CD8-positive, alpha-beta memory T cell (primary cell): ENCODE data around the gene ATP5F1D. TPM values are rescaled to one million over a fixed set of nuclear protein-coding genes. Genes with fewer than 3 reads are reported as not detected.

Source experiments
- CTCF ChIA-PET: fragments of 350-600 bp; sonication (Branson Sonifier 250); formaldehyde crosslinking; loops from one replicate; lab custom pipeline; 2021; ENCODE audit warnings: antibody characterized with exemption; lab: Charles Lee
- POLR2A ChIA-PET: fragments of 350-600 bp; sonication (Branson Sonifier 250); formaldehyde crosslinking; loops from one replicate; lab custom pipeline; 2021; ENCODE audit warnings: antibody characterized with exemption; lab: Charles Lee
- DNase-seq, 5 donors: peaks; one replicate each; pipeline versions ENCODE4 v3.0.0 to v3.0.0-alpha.2; 2020 to 2022; ENCODE audit warnings: mixed read lengths in 1 of 5
- H3K27ac ChIP-seq: one replicate; pipeline ENCODE4 v1.7.0; 2013; ENCODE audit warnings: low read depth, mild to moderate bottlenecking, low read length, moderate library complexity
- H3K27me3 ChIP-seq: 2 replicates; pipeline ENCODE4 v1.7.0; 2013; ENCODE audit warnings: low read length, mild to moderate bottlenecking; ENCODE audit not compliant: insufficient read depth, poor library complexity, severe bottlenecking
- H3K36me3 ChIP-seq: 2 replicates; pipeline ENCODE4 v1.7.0; 2013; ENCODE audit warnings: mild to moderate bottlenecking, low read length, moderate library complexity; ENCODE audit not compliant: insufficient read depth
- H3K4me1 ChIP-seq: 2 replicates; pipeline ENCODE4 v1.7.0; 2013; ENCODE audit warnings: mild to moderate bottlenecking, low read length, moderate library complexity; ENCODE audit not compliant: insufficient read depth
- H3K4me3 ChIP-seq: 2 replicates; pipeline ENCODE4 v1.7.0; 2013; ENCODE audit warnings: mild to moderate bottlenecking, low read length
- H3K9me3 ChIP-seq: 2 replicates; pipeline ENCODE4 v1.7.0; 2013; ENCODE audit warnings: mild to moderate bottlenecking, low read length
- H3K27ac Mint-ChIP-seq, 8 donors: one replicate each; pipeline ENCODE4 v1.8.0; 2020 to 2021; ENCODE audit warnings: mixed read lengths in 8 of 8, mild to moderate bottlenecking in 6 of 8, inconsistent platforms in 3 of 8, moderate library complexity in 3 of 8
- H3K27me3 Mint-ChIP-seq, 2 donors: one replicate each; pipeline ENCODE4 v1.8.0; 2020 to 2021; ENCODE audit warnings: mixed read lengths in 2 of 2, mild to moderate bottlenecking in 1 of 2, moderate library complexity in 1 of 2
- H3K36me3 Mint-ChIP-seq, 3 donors: one replicate each; pipeline ENCODE4 v1.8.0; 2020 to 2021; ENCODE audit warnings: mixed read lengths in 3 of 3, inconsistent platforms in 1 of 3, mild to moderate bottlenecking in 1 of 3
- H3K4me1 Mint-ChIP-seq, 3 donors: one replicate each; pipeline ENCODE4 v1.8.0; 2020 to 2021; ENCODE audit warnings: mixed read lengths in 3 of 3, inconsistent platforms in 1 of 3, mild to moderate bottlenecking in 1 of 3
- H3K4me3 Mint-ChIP-seq, 7 donors: one replicate each; pipeline ENCODE4 v1.8.0; 2020 to 2021; ENCODE audit warnings: mixed read lengths in 7 of 7, mild to moderate bottlenecking in 6 of 7, moderate library complexity in 4 of 7, inconsistent platforms in 2 of 7
- H3K9me3 Mint-ChIP-seq, 5 donors: one replicate each; pipeline ENCODE4 v1.8.0; 2020 to 2022; ENCODE audit warnings: mixed read lengths in 5 of 5, mild to moderate bottlenecking in 3 of 5, moderate library complexity in 2 of 5, inconsistent platforms in 1 of 5
- polyA plus RNA-seq: library from polyadenylated mRNA; unstranded; fragments of 300-500 nt; fragmentation: Illumina TruSeq; gene quantifications from one replicate; pipeline ENCODE4 v1.2.3, GENCODE V29; 2021
- total RNA-seq, 2 experiments: library from RNA; stranded (reverse); gene quantifications; one replicate each; pipeline ENCODE4 v1.2.3, GENCODE V29; 2021

Gene ATP5F1D
- total and polyA plus RNA-seq, 3 experiments from 2014 or later: 179 to 271 (median 180) TPM

DNA sequence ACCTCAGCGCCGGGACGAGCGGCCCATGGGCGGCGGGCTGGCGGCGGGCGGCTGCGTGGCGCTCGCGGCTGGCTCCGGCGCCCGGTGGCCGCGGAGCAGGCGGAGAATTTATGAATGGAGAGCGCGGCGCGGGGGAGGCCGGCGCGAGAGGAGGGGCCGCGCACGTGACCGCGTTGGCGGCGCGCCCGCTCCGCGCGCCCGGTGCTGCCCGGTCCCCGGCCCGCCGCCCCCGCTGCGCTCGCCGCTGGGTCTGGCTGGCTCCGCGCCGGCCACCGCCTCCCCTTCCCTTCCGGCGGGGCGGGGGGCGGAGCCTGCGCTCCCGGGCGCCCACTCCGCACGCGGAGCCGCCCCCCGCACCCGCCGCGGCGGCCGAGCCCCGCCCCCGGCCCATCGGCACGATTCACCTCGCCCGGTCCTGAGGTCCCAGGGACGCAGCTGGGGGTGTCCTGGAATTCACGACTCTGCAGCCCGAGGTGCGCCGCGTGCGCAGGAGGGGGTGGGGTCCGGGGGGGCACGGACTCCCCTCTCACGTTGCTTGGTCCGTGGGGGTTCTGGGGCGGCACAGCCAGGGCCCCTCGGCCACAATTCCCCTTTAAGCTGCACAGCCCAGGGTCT is 3.7 kb upstream of the ATP5F1D start, which contains the start of gene CBARP:
Gene CBARP (minus strand): TSS at position 252 of the 615 bp plus-strand sequence. CDS start 1,905 bp downstream, outside the sequence.
- peaks cover 29% of the 10 kb centered on the region for H3K4me1 ChIP-seq
- Mint-ChIP-seq H3K36me3 (peaks cover 0 to 3% (median 0%) of the 10 kb centered on the region in 3 donors), H3K27me3 (peaks cover 6 to 8% of the 10 kb centered on the region in 2 donors), H3K4me1 (peaks cover 16 to 38% (median 19%) of the 10 kb centered on the region in 3 donors), H3K27ac (peak within 1 kb of the TSS; percentile 37 to 91 (median 87)), H3K9me3 (no peaks in the 10 kb centered on the region), H3K4me3 (peak within 1 kb of the TSS; percentile 54 to 92 (median 83))
- no peak within 1 kb of the TSS for H3K27ac ChIP-seq
- no peaks in the 10 kb centered on the region for H3K27me3 ChIP-seq
- ChIA-PET CTCF (interaction anchor here (1.6 kb wide), 1 partner anchor 31 kb away, joined by 3 read pairs; the partner anchor contains the start of gene CIRBP), POLR2A (interaction anchor here (0.6 to 1.8 kb wide), 4 partner anchors 22 to 332 kb away, joined by 3 to 8 read pairs (median 4); partner anchors contain the start of gene CIRBP)
- H3K9me3 ChIP-seq: no peaks in the 10 kb centered on the region
- no peaks in the 10 kb centered on the region for H3K36me3 ChIP-seq
- no peak within 1 kb of the TSS for H3K4me3 ChIP-seq
- peak in 3 of 5 donors; percentile 35 to 53 (median 46) for DNase-seq

DNA sequence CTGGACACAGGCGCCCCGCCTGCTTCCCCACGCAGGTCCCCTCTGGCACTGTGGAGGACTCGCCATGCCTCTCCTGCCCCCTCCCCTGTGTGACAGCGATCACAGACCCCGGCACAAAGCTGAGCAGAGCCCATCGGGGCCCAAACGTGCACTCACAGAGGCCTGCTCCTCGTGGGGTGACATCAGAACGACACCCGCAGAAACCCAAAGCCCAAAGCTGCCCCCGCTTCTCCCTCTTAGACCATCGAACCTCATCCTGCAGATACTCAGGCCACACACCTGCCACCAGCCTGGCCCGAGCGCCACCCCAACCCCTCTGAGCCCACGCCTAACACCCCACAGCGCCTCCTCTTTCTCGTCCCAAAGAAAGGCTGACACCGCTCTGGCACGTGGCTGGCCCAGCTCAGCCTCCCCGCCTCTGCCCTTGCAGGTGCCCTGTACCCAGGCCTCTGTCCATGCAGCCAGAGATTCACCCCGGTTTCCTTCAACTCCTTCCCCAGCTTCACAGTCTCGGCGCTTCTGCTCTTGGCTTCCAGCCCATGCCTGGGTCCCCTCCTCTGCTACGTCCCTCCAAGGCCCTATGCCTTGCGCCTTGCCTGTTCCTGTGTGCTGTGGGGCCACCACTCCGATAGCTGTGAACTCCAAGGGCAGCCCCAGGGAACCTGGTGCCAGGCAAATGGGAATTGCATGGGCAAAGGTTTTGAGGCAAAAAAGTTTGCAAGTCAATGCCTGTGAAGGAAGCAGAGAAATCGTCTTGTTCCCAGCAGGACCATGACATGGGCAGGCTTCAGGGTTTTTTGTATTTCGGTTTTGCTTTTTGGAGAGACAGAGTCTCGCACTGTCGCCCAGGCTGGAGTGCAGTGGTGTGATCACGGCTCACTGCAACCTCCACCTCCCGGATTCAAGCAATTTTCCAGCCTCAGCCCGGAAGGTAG is 2.9 kb upstream of the ATP5F1D start:
- H3K4me3 Mint-ChIP-seq: peak overlapping the region; percentile 54 to 92 (median 83)
- Histone ChIP-seq H3K36me3 (no peaks in the 10 kb centered on the region), H3K4me1 (peaks cover 34% of the 10 kb centered on the region), H3K9me3 (no peaks in the 10 kb centered on the region), H3K27ac (no peak overlapping the region), H3K4me3 (no peak overlapping the region), H3K27me3 (no peaks in the 10 kb centered on the region)
- ChIA-PET CTCF (interaction anchor here (1.0 to 1.6 kb wide), 4 partner anchors 15 to 183 kb away, joined by 3 to 4 read pairs (median 3); partner anchors contain the start of gene CIRBP), POLR2A (interaction anchor here (0.6 to 1.8 kb wide), 5 partner anchors 31 to 579 kb away, joined by 3 to 8 read pairs (median 3); partner anchors contain the start of gene CIRBP)
- no peaks in the 10 kb centered on the region for H3K9me3 Mint-ChIP-seq
- H3K27ac Mint-ChIP-seq: peak overlapping the region; percentile 37 to 91 (median 87)
- peaks cover 0 to 4% (median 0%) of the 10 kb centered on the region in 3 donors for H3K36me3 Mint-ChIP-seq
- H3K4me1 Mint-ChIP-seq: peaks cover 16 to 45% (median 19%) of the 10 kb centered on the region in 3 donors
- peaks cover 6 to 8% of the 10 kb centered on the region in 2 donors for H3K27me3 Mint-ChIP-seq
- DNase-seq: peak in 1 of 5 donors; percentile 55

DNA sequence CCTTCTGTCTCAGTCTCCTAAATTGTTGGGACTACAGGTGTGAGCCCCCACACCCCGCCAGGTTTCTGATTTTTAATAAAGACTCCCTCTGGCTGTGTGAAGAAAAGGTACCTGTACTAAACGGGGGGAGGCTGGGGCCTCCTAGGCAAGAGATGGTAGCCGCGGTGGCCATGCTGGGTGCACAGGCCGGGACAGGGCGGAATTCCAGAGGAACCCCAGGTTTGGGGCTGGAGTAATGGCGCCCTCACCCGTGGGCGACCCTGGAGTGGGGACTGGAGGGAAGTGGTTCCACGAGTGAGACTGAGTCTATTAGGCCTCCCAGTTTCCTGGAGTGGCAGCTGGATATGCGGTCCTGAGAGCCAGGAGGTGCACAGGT is 2.1 kb upstream of the ATP5F1D start:
- Mint-ChIP-seq H3K36me3 (peaks cover 0 to 5% (median 0%) of the 10 kb centered on the region in 3 donors), H3K4me3 (peak overlapping the region; percentile 54 to 92 (median 83)), H3K4me1 (peaks cover 17 to 46% (median 19%) of the 10 kb centered on the region in 3 donors), H3K27ac (peak overlapping the region in 7 of 8 donors; percentile 37 to 95 (median 89)), H3K27me3 (peaks cover 6 to 8% of the 10 kb centered on the region in 2 donors), H3K9me3 (no peaks in the 10 kb centered on the region)
- DNase-seq: no peak
- H3K4me3 ChIP-seq: no peak overlapping the region
- ChIA-PET CTCF (interaction anchor here (1.0 to 1.6 kb wide), 4 partner anchors 16 to 184 kb away, joined by 3 to 4 read pairs (median 3); partner anchors contain the start of gene CIRBP), POLR2A (interaction anchor here (1.8 kb wide), 1 partner anchor 30 kb away, joined by 8 read pairs; the partner anchor contains the start of gene CIRBP)
- H3K9me3 ChIP-seq: no peaks in the 10 kb centered on the region
- no peaks in the 10 kb centered on the region for H3K36me3 ChIP-seq
- peaks cover 42% of the 10 kb centered on the region for H3K4me1 ChIP-seq
- no peaks in the 10 kb centered on the region for H3K27me3 ChIP-seq
- peak overlapping the region; percentile 48 for H3K27ac ChIP-seq

DNA sequence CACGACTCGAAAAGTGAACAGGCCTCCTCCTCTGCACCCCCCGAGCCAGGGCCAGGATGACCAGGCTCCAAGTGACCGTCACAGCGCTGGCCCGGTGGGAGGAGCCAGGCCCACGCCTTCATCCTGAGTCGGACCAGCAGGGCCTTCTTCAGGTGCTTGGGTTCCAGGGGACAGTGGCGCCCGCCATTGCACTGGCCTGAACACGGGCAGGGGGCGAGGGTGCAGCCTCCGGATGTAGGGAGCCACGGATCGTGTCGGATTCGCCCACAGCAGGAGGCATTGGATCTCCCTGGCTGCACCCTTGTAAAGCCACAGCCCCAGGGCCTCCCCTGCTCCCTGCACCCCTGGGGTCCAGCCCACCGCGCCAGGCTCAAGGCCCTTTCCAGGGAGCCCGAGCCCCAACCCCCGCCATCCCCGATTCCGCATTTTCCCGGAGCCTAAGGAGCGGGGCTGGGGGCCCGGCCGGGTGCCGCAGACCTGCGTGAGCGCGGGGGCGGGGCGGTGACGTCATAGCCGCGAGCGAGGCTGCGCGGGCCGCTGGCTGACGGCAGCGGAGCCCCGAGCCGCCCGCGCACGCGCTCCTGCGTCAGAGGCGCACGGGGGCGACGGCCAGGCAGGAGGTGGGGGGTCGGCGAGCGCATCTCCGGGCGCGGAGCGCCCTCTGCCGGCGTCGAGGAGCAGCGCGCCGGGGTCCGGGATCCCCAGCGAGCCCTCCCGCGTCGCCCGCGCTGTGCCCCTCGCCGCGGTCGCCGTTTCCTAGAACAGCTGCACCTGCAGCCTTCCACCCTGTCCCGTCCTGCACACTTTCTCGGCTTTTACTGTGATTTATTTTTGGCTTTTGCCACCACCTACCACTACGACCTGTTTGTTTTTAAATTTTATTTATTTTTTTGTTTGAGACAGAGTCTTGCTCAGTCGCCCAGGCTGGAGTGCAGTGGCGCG is 1.5 kb upstream of the ATP5F1D start:
- Histone ChIP-seq H3K4me3 (no peak overlapping the region), H3K4me1 (peaks cover 49% of the 10 kb centered on the region), H3K27me3 (no peaks in the 10 kb centered on the region), H3K9me3 (no peaks in the 10 kb centered on the region), H3K27ac (peak overlapping the region; percentile 48), H3K36me3 (no peaks in the 10 kb centered on the region)
- Mint-ChIP-seq H3K27ac (peak overlapping the region in 7 of 8 donors; percentile 37 to 95 (median 89)), H3K36me3 (peaks cover 0 to 7% (median 0%) of the 10 kb centered on the region in 3 donors), H3K9me3 (no peaks in the 10 kb centered on the region), H3K4me3 (peak overlapping the region; percentile 54 to 93 (median 84)), H3K4me1 (peaks cover 20 to 51% (median 22%) of the 10 kb centered on the region in 3 donors), H3K27me3 (peaks cover 6 to 8% of the 10 kb centered on the region in 2 donors)
- DNase-seq: peak; percentile 91 to 96 (median 94)
- CTCF ChIA-PET: interaction anchor here (0.6 to 7.5 kb wide), 7 partner anchors 15 to 318 kb away, joined by 3 to 484 read pairs (median 3); partner anchors contain the start of gene CIRBP
- POLR2A ChIA-PET: interaction anchor here (0.6 to 2.4 kb wide), 3 partner anchors 29 to 48 kb away, joined by 3 to 22 read pairs (median 6); partner anchors contain the start of gene CIRBP

DNA sequence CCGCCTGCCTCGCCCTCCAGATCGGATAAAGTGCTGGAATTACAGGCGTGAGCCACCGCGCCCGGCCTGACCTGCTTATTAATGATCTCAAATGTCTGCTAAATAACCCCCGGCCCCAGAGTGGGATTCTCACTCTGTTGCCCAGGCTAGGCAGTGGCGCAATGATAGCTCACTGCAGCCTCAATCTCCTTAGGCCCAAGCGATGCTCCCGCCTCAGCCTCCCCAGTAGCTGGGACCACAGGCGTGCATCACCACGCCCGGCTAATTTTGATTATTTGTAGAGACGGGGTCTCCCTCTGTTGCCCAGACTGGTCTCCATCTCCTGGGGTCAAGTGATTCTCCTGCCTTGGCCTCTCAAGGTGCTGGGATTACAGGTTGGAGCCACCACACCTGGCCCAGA is 626 bp upstream of the ATP5F1D start:
- ChIA-PET CTCF (interaction anchor here (0.6 to 7.5 kb wide), 6 partner anchors 15 to 319 kb away, joined by 3 to 484 read pairs (median 3); partner anchors contain the start of gene CIRBP), POLR2A (interaction anchor here (0.6 to 2.4 kb wide), 5 partner anchors 25 to 129 kb away, joined by 3 to 22 read pairs (median 3); partner anchors contain the start of gene CIRBP)
- peak overlapping the region in 5 of 8 donors; percentile 89 to 98 (median 96) for H3K27ac Mint-ChIP-seq
- peaks cover 20 to 51% (median 22%) of the 10 kb centered on the region in 3 donors for H3K4me1 Mint-ChIP-seq
- H3K27ac ChIP-seq: no peak overlapping the region
- peaks cover 5 to 8% of the 10 kb centered on the region in 2 donors for H3K27me3 Mint-ChIP-seq
- no peaks in the 10 kb centered on the region for H3K9me3 Mint-ChIP-seq
- no peaks in the 10 kb centered on the region for H3K36me3 ChIP-seq
- peak overlapping the region; percentile 30 to 93 (median 91) for H3K4me3 Mint-ChIP-seq
- no peaks in the 10 kb centered on the region for H3K9me3 ChIP-seq
- peak overlapping the region; percentile 39 for H3K4me3 ChIP-seq
- peaks cover 53% of the 10 kb centered on the region for H3K4me1 ChIP-seq
- H3K36me3 Mint-ChIP-seq: peaks cover 0 to 7% (median 0%) of the 10 kb centered on the region in 3 donors
- DNase-seq: no peak
- no peaks in the 10 kb centered on the region for H3K27me3 ChIP-seq

DNA sequence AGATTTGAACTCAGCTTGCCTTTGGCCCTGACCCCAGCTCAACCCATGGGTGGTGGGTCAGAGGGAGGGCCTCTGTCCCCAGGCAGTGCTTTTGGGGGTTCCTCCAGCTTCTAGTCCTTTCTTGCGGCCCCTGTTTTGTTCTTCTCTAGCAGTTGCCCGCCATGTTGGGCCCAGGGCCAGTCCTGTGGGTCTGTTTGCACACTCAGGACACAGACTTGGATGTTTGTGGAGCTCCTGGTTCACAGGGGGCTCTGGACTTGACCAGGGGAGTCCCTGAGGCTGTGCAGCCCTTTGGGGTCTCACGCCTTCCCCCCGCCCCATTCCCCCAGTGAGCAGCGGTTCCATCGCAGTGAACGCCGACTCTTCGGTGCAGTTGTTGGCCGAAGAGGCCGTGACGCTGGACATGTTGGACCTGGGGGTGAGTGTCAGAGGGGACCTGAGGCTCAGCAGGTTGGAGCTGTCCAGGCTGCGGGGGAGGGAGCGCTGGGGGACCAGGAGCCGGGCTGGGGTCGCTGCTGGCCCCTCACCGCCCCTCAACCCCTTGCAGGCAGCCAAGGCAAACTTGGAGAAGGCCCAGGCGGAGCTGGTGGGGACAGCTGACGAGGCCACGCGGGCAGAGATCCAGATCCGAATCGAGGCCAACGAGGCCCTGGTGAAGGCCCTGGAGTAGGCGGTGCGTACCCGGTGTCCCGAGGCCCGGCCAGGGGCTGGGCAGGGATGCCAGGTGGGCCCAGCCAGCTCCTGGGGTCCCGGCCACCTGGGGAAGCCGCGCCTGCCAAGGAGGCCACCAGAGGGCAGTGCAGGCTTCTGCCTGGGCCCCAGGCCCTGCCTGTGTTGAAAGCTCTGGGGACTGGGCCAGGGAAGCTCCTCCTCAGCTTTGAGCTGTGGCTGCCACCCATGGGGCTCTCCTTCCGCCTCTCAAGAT is 2.5 kb downstream of the ATP5F1D start:
- no peak overlapping the region for H3K4me3 ChIP-seq
- Mint-ChIP-seq H3K36me3 (peaks cover 0 to 7% (median 0%) of the 10 kb centered on the region in 3 donors), H3K4me3 (peak overlapping the region; percentile 64 to 85 (median 70)), H3K9me3 (no peaks in the 10 kb centered on the region), H3K4me1 (peaks cover 11 to 44% (median 14%) of the 10 kb centered on the region in 3 donors), H3K27me3 (no peaks in the 10 kb centered on the region), H3K27ac (peak overlapping the region; percentile 71 to 98 (median 92))
- ChIA-PET POLR2A (interaction anchor here (0.5 to 4.4 kb wide), 14 partner anchors 9 to 260 kb away, joined by 3 to 280 read pairs (median 6); partner anchors contain the start of genes CIRBP, FAM174C, PCSK4 and WDR18), CTCF (interaction anchor here (0.6 to 7.5 kb wide), 40 partner anchors 11 to 1027 kb away, joined by 3 to 484 read pairs (median 4); partner anchors contain the start of genes ARHGAP45, CIRBP, FAM174C and RNU6-2)
- no peaks in the 10 kb centered on the region for H3K9me3 ChIP-seq
- DNase-seq: peak; percentile 80 to 92 (median 84)
- H3K27ac ChIP-seq: peak overlapping the region; percentile 38
- no peaks in the 10 kb centered on the region for H3K27me3 ChIP-seq
- no peaks in the 10 kb centered on the region for H3K36me3 ChIP-seq
- H3K4me1 ChIP-seq: peaks cover 53% of the 10 kb centered on the region
